ENCODE results near the gene KIF22.

DNA sequence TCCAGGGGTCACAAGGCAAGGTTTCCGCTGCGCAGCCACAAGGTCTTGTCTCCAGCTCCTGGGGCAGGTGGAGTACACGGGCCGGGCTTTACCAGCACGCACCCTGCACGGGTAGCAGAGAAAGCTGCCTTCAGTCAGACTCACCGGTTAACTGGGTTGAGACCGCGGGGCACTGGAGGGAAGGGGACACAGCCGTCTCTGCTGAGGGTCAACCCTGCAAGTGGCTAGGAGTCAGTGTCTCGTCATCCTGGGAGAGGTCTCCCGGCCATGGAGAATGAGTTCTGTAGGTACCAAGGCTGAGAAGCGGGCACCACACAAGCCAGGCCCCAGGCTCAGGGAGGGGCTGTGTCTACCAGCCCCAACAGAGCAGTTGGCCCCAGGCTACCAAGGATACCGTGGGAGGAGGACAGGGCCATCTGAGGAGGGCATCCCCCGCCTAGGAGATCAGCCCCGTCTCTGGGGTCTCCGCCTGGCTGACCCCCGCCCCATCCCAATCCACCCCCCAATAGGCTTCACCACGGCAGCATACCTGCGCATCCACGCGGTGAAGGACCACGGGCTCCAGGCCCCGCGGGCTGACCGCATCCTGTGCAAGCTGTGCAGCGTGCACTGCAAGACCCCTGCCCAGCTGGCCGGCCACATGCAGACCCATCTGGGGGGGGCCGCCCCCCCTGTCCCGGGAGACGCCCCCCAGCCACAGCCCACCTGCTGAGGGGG lies 18.6 kb downstream of the KIF22 start:
- TF ChIP-seq, protein P1, sequence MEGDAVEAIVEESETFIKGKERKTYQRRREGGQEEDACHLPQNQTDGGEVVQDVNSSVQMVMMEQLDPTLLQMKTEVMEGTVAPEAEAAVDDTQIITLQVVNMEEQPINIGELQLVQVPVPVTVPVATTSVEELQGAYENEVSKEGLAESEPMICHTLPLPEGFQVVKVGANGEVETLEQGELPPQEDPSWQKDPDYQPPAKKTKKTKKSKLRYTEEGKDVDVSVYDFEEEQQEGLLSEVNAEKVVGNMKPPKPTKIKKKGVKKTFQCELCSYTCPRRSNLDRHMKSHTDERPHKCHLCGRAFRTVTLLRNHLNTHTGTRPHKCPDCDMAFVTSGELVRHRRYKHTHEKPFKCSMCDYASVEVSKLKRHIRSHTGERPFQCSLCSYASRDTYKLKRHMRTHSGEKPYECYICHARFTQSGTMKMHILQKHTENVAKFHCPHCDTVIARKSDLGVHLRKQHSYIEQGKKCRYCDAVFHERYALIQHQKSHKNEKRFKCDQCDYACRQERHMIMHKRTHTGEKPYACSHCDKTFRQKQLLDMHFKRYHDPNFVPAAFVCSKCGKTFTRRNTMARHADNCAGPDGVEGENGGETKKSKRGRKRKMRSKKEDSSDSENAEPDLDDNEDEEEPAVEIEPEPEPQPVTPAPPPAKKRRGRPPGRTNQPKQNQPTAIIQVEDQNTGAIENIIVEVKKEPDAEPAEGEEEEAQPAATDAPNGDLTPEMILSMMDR (IDR thresholded peaks at IDR 0.05; ENCODE audit: low read length), result no peak
- TF ChIP-seq EZH2 (optimal IDR thresholded peaks at IDR 0.05; ENCODE audit: low read depth, low read length), result no peak
- no peak for TF ChIP-seq EZH2phosphoT487 (IDR thresholded peaks at IDR 0.05; ENCODE audit: low read length)

Data from MM.1S (cell line).